ENCODE results near the gene LRRC43. TPM values are rescaled to one million over a fixed set of nuclear protein-coding genes. Genes with fewer than 3 reads are reported as not detected.

The LRRC43 gene
- total and polyA plus RNA-seq, 2 of the 4 experiments (the other 2 are of a cell fraction) = 0.26 to 0.36 TPM

DNA sequence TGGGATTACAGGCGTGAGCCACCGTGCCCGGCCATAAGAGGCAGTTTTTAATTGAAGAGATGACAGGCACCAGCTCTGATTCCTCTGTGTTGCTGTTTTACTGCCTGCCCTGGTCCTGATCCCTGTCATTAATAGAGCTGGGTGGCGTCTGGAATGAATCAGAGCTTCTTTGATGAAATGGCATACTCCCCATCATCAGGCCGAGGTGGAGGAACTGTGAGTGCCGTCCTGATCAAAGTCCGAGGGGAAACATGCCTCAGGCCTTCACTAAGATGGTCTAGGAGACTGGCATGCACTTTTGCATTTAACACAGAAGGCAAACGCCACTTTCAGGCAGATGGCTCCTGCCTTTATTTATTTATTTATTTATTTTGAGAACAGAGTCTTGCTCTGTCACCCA lies 43.0 kb upstream of the LRRC43 start:
- DNase-seq = no peak
- Histone ChIP-seq H3K27me3 (ENCODE audit: control insufficient read depth, insufficient read depth, low read length) (no peaks in the 10 kb centered on the region), H2AK9ac (replicated peaks; ENCODE audit: low read depth, low read length, poor library complexity) (peak overlapping the region; percentile 55), H3K4me3 (ENCODE audit: insufficient read depth, low read depth, low read length) (no peak overlapping the region), H3K9ac (ENCODE audit: low read depth, low read length) (no peak overlapping the region), H3K56ac (ENCODE audit: extremely low read depth, insufficient read depth, low read length) (no peak overlapping the region), H4K8ac (ENCODE audit: low read depth in 2 of 2, low read length in 2 of 2) (no peak overlapping the region), H3K14ac (replicated peaks; ENCODE audit: low read depth, low read length) (no peak overlapping the region), H3K79me1 (ENCODE audit: low read depth in 1 of 2, low read length in 2 of 2) (no peaks in the 10 kb centered on the region), H2BK20ac (ENCODE audit: low read depth, low read length) (no peak overlapping the region), H3K9me1 (ENCODE audit: insufficient read depth, low read length) (peaks cover 3% of the 10 kb centered on the region; the same call in 1 of the 2 replicates), H2AFZ (replicated peaks; ENCODE audit: low read length, poor library complexity) (no peak overlapping the region), H4K91ac (ENCODE audit: insufficient read depth, low read depth, low read length) (no peak overlapping the region), H2BK15ac (ENCODE audit: low read depth, low read length) (no peak overlapping the region), H4K20me1 (ENCODE audit: insufficient read depth, low read length) (no peaks in the 10 kb centered on the region), H3K4me1 (ENCODE audit: control insufficient read depth, insufficient read depth, low read length) (no peaks in the 10 kb centered on the region), H3K27ac (ENCODE audit: insufficient read depth, low read length) (no peak overlapping the region), H2BK120ac (ENCODE audit: low read depth, low read length) (no peak overlapping the region), H3K18ac (ENCODE audit: low read depth, low read length) (no peak overlapping the region), H2BK5ac (ENCODE audit: low read depth, low read length, poor library complexity, severe bottlenecking) (no peak overlapping the region), H4K5ac (ENCODE audit: low read depth, low read length) (no peak overlapping the region), H3K4me2 (ENCODE audit: low read depth, low read length) (no peak overlapping the region), H3K9me3 (ENCODE audit: control insufficient read depth, insufficient read depth, low read length) (no peaks in the 10 kb centered on the region), H3K23ac (ENCODE audit: low read depth, low read length) (no peak overlapping the region), H3K36me3 (ENCODE audit: control insufficient read depth, insufficient read depth, low read length) (peaks cover 70% of the 10 kb centered on the region), H3K4ac (ENCODE audit: low read depth, low read length) (no peak overlapping the region), H2AK5ac (ENCODE audit: low read depth, low read length) (no peak overlapping the region)
- POLR2A ChIA-PET (ENCODE audit: unreplicated experiment) = no interaction called here
- intact Hi-C loops (cut with micrococcal nuclease) = no loop called here
- CTCF ChIA-PET = no interaction called here
- dilution Hi-C loops (cut with HindIII; ENCODE audit: low sequenced_read_pairs, unreplicated experiment) = no loop called here
- in situ Hi-C loops (cut with MboI; ENCODE audit: low sequenced_read_pairs) = no loop called here
- WGBS, 2 experiments (ENCODE audit: extremely low coverage in 2 of 2, insufficient read length in 1 of 2) = 100% methylated on average over 3 of the region's 8 CpGs; no CpG with 5 or more reads in 1 of the 2 experiments
- ATAC-seq (ENCODE audit: low read depth) = no peak
- TF ChIP-seq RFX5 (IDR thresholded peaks at IDR 0.05; ENCODE audit: low read depth, low read length) (no peak), MAFK (IDR thresholded peaks at IDR 0.05; ENCODE audit: low read depth, low read length) (no peak), CHD1 (IDR thresholded peaks at IDR 0.05; ENCODE audit: low read depth, low read length) (no peak), FOS (IDR thresholded peaks at IDR 0.05; ENCODE audit: low read depth, low read length) (no peak)
- no TSS peak for BruUV-seq (replicated peaks)

Data from IMR-90 (cell line).